Renal pelvis (tissue), 4 donors: ENCODE results near the gene WFIKKN1. TPM values are rescaled to one million over a fixed set of nuclear protein-coding genes. Genes with fewer than 3 reads are reported as not detected.

Source experiments
- DNase-seq: peaks from one replicate; pipeline ENCODE4 v3.0.0-alpha.2; 2013
- polyA plus RNA-seq, 3 donors: library from polyadenylated mRNA; unstranded; fragments of 120-200 nt; gene quantifications; one replicate each; pipeline ENCODE4 v1.2.1, GENCODE V29; 2013; ENCODE audit not compliant: insufficient read length in 3 of 3

Gene WFIKKN1
- polyA plus RNA-seq, 3 donors = 2.2 to 2.8 (median 2.3) TPM

DNA sequence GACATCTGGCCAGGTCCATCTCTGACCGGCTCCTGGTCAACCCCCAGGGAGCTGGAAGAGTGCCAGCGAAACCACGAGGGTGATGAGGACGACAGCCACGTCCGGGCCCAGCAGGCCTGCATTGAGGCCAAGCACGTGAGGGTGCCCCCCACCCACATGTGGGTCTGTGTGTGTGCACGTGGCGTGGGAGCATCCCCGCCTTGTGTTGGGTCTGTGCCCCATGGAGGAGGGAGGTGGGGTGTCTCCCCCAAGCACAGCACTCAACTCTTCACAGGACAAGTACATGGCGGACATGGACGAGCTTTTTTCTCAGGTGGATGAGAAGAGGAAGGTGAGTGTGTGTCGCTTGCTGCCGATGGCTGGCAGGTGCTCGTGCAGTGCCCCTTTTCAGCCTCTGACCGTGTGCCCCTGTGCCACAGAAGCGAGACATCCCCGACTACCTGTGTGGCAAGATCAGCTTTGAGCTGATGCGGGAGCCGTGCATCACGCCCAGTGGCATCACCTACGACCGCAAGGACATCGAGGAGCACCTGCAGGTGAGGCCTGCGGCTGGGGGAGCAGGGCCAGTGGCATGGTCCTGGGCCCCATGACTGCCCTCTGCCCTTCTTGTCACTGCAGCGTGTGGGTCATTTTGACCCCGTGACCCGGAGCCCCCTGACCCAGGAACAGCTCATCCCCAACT is 51.1 kb downstream of the WFIKKN1 start:
- no peak for DNase-seq

DNA sequence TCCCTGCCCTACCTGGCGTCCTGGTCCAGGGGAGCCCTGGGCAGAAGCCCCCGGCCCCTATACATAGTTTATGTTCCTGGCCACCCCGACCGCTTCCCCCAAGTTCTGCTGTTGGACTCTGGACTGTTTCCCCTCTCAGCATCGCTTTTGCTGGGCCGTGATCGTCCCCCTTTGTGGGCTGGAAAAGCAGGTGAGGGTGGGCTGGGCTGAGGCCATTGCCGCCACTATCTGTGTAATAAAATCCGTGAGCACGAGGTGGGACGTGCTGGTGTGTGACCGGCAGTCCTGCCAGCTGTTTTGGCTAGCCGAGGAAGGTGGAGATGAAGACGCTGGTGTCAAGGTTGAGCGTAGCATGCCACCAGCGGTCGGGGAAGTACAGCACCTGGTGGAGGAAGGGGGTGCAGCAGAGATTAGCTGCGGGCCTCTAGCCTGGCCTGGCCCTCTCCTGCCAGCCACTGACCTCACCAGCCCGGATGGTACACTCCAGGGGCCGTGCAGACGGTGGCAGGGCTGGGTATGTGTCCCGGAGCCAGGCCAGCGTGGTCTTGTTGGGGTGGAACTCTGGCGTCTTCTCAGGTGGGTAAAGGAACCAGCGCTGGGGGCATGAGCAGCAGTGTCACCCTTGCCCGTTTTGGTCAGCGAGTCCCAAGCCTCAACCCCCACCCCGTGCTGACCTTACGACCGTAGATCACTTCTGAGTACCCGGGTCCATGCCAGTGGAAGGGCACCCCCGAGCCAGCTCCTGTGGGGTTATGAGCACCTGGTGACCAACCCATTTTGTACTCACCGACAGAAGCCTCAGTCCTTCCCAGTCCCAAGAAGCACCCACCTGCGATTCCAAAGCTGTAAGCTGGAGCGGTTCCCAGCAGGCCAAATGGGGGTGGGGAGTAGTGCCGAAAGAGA is 52.0 kb downstream of the WFIKKN1 start:
- no peak for DNase-seq

DNA sequence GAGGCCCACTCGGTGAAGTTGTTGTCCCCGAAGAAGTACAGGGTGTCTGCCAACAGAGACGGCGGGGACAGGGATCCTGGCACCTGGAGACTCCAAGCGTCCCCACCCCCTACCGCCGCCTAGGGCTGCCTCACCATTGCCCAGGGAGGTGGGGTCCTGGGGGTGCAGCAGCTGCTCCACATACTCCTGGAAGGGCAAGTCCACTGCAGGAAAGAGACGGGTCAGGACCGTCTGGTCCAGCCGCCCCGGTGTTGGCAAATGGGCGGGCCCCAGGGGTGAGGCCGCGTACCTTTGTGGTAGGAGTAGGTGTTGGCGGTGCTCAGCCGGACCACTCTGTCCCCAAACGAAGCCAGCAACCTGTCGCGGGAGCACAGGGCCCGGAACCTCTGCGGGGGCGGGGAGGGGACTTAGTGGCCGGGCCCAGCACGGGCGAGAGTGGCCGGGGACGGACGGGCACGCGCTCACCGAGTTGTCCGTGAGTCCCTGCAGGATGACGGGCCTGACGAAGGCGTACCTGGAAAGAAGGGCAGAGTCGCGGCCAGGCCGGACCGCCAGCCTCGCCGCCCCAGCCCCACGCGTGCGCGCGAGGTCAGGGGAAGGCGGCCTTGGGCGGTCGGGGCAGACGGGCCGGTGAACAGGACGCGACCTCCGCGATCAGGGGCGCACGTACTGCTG is 52.7 kb downstream of the WFIKKN1 start:
- no peak for DNase-seq

Other genes starting within 250 kb of the WFIKKN1 start
- gene PGAP6, start 249.0 kb upstream of the WFIKKN1 start, polyA plus RNA-seq = 10 to 100 TPM; 59.4 to 76.2 (median 65.6) TPM
- 100 to 1,000 TPM; 120 to 161 (median 140) TPM for gene NME4, start 233.8 kb upstream of the WFIKKN1 start, polyA plus RNA-seq
- 10 to 100 TPM; 19.6 to 47.3 (median 33.7) TPM for gene DECR2, start 229.1 kb upstream of the WFIKKN1 start, polyA plus RNA-seq
- 100 to 1,000 TPM; 100 to 155 (median 149) TPM for gene RAB11FIP3, start 205.3 kb upstream of the WFIKKN1 start, polyA plus RNA-seq
- 10 to 100 TPM; 33.2 to 40.3 (median 36.7) TPM for gene CAPN15, start 103.3 kb upstream of the WFIKKN1 start, polyA plus RNA-seq
- 10 to 100 TPM; 16.0 to 17.8 (median 16.5) TPM for gene PRR35, start 70.6 kb upstream of the WFIKKN1 start, polyA plus RNA-seq
- 1 to 10 TPM; 9.0 to 9.6 (median 9.3) TPM for gene NHLRC4, start 64.0 kb upstream of the WFIKKN1 start, polyA plus RNA-seq
- gene PIGQ, start 61.0 kb upstream of the WFIKKN1 start, polyA plus RNA-seq = 10 to 100 TPM; 67.1 to 99.6 (median 85.4) TPM
- 10 to 100 TPM; 24.5 to 33.9 (median 24.6) TPM for gene RAB40C, start 40.9 kb upstream of the WFIKKN1 start, polyA plus RNA-seq
- 10 to 100 TPM; 51.4 to 71.5 (median 67.8) TPM for gene METTL26, start 5.3 kb downstream of the WFIKKN1 start, polyA plus RNA-seq
- gene MCRIP2, start 10.8 kb downstream of the WFIKKN1 start, polyA plus RNA-seq = 10 to 100 TPM; 25.5 to 27.4 (median 25.7) TPM
- 10 to 100 TPM; 44.3 to 67.4 (median 52.0) TPM for gene WDR90, start 18.4 kb downstream of the WFIKKN1 start, polyA plus RNA-seq
- gene RHOT2, start 37.1 kb downstream of the WFIKKN1 start, polyA plus RNA-seq = 100 to 1,000 TPM in 1 of 3 donors, 10 to 100 TPM in 2; 85.9 to 117 (median 97.9) TPM
- gene RHBDL1, start 44.7 kb downstream of the WFIKKN1 start, polyA plus RNA-seq = 1 to 10 TPM; 1.6 to 2.5 (median 1.8) TPM
- 100 to 1,000 TPM; 109 to 133 (median 128) TPM for gene STUB1, start 49.4 kb downstream of the WFIKKN1 start, polyA plus RNA-seq
- gene JMJD8, start 53.3 kb downstream of the WFIKKN1 start, polyA plus RNA-seq = 10 to 100 TPM; 75.1 to 80.9 (median 75.2) TPM
- gene WDR24, start 59.4 kb downstream of the WFIKKN1 start, polyA plus RNA-seq = 10 to 100 TPM; 14.6 to 16.3 (median 15.4) TPM
- 1 to 10 TPM; 1.1 to 2.8 (median 1.9) TPM for gene FBXL16, start 74.8 kb downstream of the WFIKKN1 start, polyA plus RNA-seq
- gene METRN, start 84.1 kb downstream of the WFIKKN1 start, polyA plus RNA-seq = 10 to 100 TPM in 2 of 3 donors, 1 to 10 TPM in 1; 7.3 to 16.0 (median 12.8) TPM
- gene ANTKMT, start 90.2 kb downstream of the WFIKKN1 start, polyA plus RNA-seq = 10 to 100 TPM; 18.9 to 24.3 (median 22.5) TPM
- gene CCDC78, start 95.5 kb downstream of the WFIKKN1 start, polyA plus RNA-seq = 1 to 10 TPM; 2.5 to 4.8 (median 3.6) TPM
- gene HAGHL, start 96.1 kb downstream of the WFIKKN1 start, polyA plus RNA-seq = 1 to 10 TPM; 4.6 to 8.5 (median 4.8) TPM
- gene CIAO3, start 110.0 kb downstream of the WFIKKN1 start, polyA plus RNA-seq = 10 to 100 TPM; 27.1 to 34.9 (median 27.3) TPM
- 10 to 100 TPM; 12.9 to 21.3 (median 17.4) TPM for gene MSLN, start 129.7 kb downstream of the WFIKKN1 start, polyA plus RNA-seq
- gene RPUSD1, start 157.4 kb downstream of the WFIKKN1 start, polyA plus RNA-seq = 10 to 100 TPM; 13.5 to 19.3 (median 18.6) TPM
- gene CHTF18, start 157.6 kb downstream of the WFIKKN1 start, polyA plus RNA-seq = 10 to 100 TPM; 31.8 to 34.3 (median 32.0) TPM
- under 1 TPM; 0.39 to 0.47 (median 0.41) TPM for gene GNG13, start 169.7 kb downstream of the WFIKKN1 start, polyA plus RNA-seq